GM12875 (cell line): ENCODE measurements around the gene HMG20A.

Experiments used
- H3K4me3 ChIP-seq: one replicate; pipeline ENCODE4 v1.5.1; 2011; ENCODE audit warnings: low read depth, low read length, control low read depth
- TF ChIP-seq, protein P1 (sequence below): IDR thresholded peaks from 2 replicates; pipeline ENCODE4 v1.5.1; 2011; ENCODE audit warnings: low read depth, mild to moderate bottlenecking, control low read depth, inconsistent platforms, low read length, moderate library complexity, borderline replicate concordance; ENCODE audit not compliant: insufficient read depth

HMG20A gene

DNA sequence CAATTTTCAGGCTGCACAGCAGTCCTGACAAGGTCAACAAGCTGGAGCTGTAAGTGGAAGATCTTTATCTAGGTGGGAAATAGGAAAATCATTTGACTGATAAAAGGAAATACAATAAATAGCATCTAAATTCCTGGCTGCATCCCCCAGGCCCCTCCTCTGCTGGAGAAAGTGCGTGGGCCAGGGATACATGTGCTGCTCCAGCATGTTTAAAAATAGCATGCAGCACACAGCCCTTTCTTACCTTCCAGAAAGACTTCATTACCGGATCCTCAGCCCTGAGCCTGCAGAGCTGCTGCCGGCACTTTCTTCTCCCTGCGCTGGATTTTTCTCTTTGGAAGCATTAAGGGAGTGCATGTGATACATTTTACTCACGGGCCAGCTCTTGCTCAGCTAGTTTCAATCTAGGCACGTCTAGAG is 77.3 kb downstream of the HMG20A start:
- no peak overlapping the region for H3K4me3 ChIP-seq
- TF ChIP-seq, protein P1, sequence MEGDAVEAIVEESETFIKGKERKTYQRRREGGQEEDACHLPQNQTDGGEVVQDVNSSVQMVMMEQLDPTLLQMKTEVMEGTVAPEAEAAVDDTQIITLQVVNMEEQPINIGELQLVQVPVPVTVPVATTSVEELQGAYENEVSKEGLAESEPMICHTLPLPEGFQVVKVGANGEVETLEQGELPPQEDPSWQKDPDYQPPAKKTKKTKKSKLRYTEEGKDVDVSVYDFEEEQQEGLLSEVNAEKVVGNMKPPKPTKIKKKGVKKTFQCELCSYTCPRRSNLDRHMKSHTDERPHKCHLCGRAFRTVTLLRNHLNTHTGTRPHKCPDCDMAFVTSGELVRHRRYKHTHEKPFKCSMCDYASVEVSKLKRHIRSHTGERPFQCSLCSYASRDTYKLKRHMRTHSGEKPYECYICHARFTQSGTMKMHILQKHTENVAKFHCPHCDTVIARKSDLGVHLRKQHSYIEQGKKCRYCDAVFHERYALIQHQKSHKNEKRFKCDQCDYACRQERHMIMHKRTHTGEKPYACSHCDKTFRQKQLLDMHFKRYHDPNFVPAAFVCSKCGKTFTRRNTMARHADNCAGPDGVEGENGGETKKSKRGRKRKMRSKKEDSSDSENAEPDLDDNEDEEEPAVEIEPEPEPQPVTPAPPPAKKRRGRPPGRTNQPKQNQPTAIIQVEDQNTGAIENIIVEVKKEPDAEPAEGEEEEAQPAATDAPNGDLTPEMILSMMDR = no peak

DNA sequence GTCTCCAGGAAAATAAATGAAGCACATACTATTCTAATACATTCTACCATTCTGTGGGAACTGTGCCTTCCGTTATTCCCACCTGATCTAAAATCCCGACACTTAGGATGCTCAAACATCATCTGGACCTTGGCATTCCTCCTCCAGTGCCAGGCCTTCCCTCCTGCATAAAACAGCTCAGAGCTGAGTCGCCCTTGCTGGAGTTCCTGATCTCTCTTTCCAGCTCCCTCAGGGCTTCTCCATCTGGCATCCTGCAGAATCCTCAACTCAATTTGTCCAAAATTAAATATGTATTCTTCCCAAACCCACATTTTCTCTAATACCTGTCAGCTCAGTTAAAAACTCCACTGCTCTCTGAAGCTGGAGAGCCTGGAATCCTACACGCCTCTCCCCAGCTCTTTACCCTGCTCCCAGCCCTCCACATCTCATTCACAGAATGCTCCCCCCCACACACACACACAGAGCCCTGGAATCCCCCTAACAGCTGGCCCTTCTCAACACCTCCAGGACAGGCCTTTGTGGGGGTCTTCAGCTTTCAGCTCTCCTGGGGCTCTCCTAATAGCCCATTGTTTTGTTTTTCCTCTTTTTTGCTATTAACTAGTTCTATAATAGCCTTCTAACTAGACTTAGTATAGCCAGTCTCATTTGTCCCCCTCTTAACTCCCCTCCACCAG is 78.5 kb downstream of the HMG20A start:
- no peak overlapping the region for H3K4me3 ChIP-seq

DNA sequence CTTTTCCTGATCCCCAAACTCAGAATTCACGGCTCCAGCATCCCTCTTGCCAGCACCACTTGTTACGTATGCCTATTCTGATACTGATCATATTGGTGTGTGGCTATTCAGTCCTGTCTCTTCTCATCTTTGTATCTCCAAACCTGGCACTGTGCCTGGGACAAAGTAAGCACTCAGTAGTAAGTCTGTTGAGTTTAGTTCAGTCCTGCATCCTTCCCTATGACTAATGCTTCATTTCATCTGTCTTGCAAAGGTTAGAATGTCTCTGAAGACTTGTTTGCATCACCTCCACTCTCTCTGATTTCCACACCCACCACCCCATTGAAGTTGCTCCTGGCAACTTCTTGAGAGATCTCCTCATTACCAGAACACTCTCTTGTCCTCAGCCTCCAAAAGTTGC is 80.3 kb downstream of the HMG20A start:
- H3K4me3 ChIP-seq = no peak overlapping the region
- TF ChIP-seq, protein P1 = no peak

More for the DNA sequence above, 78.5 kb downstream of the HMG20A start:
- TF ChIP-seq, protein P1 = no peak

DNA sequence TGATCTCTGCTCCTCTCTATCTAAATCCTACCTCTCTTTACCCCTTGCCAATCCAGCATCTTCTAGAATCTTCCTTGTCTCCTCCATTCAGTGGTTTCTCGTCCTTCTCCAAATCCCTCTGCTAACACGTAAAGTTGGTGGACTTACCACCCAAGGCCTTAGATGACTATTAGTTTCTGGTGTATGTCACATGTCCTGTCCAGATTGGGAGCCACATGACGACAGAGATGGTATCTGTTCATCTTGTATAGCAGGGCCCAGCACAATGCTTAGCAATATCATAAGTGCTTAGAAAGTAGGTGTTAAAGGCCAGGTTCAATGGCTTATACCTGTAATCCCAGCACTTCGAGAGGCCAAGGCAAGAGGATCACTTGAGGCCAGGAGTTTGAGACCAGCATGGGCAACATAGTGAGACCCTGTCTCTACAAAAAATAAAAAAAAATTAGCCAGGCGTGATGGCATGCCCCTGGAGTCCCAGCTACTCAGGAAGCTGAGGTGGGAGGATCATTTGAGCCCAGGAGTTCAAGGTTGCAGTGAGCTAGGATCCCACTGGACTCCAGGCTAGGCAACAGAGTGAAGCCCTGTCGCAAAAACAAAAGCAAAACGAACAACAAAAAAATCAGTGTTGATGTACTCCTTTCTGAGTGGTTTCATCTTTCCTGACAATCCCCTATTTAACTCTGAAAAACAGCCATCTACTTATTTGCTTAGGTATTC is 81.8 kb downstream of the HMG20A start:
- TF ChIP-seq, protein P1 = no peak
- no peak overlapping the region for H3K4me3 ChIP-seq

DNA sequence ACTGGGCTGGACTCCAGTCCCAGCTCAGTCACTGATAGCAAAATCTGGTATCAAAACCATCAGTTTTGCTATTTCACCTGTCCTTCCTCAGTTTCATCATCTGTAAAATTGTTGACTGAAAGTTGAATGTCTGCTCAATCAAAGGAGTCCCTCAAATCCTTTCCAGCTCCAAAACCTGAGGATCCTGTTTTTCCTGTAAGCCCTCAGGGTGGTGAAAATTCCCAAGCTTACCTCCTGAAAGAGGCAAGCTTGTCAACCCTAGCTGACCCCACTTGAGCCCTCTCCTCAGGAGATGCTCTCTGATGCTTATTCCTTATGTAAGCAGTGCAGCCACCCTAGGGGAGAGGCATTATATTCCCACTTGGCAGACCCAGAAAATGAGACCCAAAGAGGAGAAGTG is 82.6 kb downstream of the HMG20A start:
- TF ChIP-seq, protein P1 = no peak
- no peak overlapping the region for H3K4me3 ChIP-seq

DNA sequence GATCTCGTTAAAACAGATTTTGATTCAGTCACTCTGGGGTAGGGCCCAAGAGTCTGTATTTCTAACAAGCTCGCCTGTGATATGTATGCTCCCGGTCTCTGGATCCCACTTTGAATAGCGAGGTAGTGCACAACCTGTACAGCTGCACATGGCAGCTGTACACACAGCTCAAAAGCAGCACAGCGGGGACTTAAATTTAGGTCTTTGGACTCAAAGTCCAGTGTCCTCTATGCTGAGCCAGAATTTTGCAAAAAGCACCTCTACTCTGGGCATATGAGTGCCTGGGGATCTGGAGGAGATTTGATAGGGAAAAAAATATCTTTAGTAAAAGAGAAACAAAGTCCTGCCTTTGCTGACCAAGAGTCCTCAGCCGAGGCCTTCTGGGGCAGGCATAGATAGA is 83.1 kb downstream of the HMG20A start:
- TF ChIP-seq, protein P1 = no peak
- no peak overlapping the region for H3K4me3 ChIP-seq

DNA sequence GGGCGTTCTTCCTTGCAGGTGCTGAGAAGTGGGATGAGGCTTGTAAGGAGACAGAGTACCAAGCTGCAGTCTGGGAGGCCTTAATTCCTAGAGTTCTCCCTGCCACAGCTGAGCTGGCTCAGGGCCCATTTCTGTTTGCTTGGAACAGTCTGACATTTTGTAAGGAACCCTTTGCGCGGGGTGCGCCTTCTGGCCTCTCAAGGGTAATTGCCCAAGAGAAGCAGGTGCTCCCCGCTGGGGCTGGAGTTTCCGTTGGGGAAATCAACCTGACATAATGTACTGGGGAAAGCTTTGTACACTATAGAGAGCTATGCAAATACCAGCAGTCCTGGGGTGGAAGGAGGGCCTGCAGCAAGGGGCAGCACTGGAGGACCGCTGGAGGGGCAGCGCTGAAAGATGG is 83.6 kb downstream of the HMG20A start:
- H3K4me3 ChIP-seq = no peak overlapping the region
- TF ChIP-seq, protein P1 = no peak
